ENCODE data around the gene NADSYN1. TPM values are rescaled to one million over a fixed set of nuclear protein-coding genes. Genes with fewer than 3 reads are reported as not detected.
"Not testable (repeated sequence)": the region's sequence is repeated elsewhere in the genome, so short reads cannot be mapped to it uniquely, and the experiment has no call there.

The NADSYN1 gene
- total RNA-seq, 1 experiment from 2014 or later: 35.5 TPM

DNA sequence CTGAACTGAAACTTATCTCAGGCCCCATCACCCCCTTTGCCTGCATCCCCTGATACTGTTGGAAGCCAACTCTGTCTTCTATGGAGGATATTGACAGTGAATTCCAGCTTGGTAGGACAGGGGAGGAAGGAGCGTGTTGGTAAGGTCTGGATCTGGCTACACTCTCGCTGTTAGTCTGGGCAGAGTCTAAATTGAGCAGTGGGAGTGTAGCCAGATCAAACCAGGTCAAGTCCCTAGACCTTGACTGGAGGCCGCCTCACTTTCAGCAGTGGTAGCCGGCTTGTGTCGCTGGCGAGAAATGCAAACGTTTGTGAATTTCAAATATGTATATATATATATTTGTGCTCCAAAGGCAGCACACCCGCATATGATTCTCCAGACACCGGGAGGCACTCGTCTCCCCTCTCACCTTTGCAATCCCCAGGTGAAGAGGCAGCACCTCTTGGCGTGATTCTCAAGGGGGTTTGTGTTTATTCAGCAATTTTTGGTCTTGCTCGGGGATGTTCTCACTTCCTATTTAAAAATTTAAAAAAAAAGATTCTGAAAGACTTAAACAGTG is 31.5 kb upstream of the NADSYN1 start:
- TF ChIP-seq, protein P1, sequence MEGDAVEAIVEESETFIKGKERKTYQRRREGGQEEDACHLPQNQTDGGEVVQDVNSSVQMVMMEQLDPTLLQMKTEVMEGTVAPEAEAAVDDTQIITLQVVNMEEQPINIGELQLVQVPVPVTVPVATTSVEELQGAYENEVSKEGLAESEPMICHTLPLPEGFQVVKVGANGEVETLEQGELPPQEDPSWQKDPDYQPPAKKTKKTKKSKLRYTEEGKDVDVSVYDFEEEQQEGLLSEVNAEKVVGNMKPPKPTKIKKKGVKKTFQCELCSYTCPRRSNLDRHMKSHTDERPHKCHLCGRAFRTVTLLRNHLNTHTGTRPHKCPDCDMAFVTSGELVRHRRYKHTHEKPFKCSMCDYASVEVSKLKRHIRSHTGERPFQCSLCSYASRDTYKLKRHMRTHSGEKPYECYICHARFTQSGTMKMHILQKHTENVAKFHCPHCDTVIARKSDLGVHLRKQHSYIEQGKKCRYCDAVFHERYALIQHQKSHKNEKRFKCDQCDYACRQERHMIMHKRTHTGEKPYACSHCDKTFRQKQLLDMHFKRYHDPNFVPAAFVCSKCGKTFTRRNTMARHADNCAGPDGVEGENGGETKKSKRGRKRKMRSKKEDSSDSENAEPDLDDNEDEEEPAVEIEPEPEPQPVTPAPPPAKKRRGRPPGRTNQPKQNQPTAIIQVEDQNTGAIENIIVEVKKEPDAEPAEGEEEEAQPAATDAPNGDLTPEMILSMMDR (conservative IDR thresholded peaks at IDR 0.05; ENCODE audit: low read depth, low read length): no peak
- TF ChIP-seq EZH2 (IDR thresholded peaks at IDR 0.05; ENCODE audit: borderline replicate concordance, low read depth, low read length, poor library complexity, severe bottlenecking): no peak
- Histone ChIP-seq H3K9me3 (ENCODE audit: low read depth, low read length, poor library complexity, severe bottlenecking) (no peaks in the 10 kb centered on the region), H3K27me3 (replicated peaks; ENCODE audit: insufficient read depth, low read depth, low read length, poor library complexity) (no peaks in the 10 kb centered on the region), H3K4me1 (ENCODE audit: insufficient read depth, low read length, poor library complexity, severe bottlenecking) (no peaks in the 10 kb centered on the region), H3K27ac (ENCODE audit: low read depth, low read length, poor library complexity, severe bottlenecking) (no peak overlapping the region), H3K36me3 (ENCODE audit: insufficient read depth, low read length, poor library complexity, severe bottlenecking) (no peaks in the 10 kb centered on the region), H3K4me3 (ENCODE audit: low read depth, low read length, poor library complexity, severe bottlenecking) (no peak overlapping the region)
- CTCF ChIA-PET: no interaction called here
- no TSS peak for BruUV-seq (replicated peaks)
- intact Hi-C loops (cut with micrococcal nuclease; ENCODE audit: unreplicated experiment): loop anchor here (5.0 kb wide), 1 partner anchor 334 kb away; no protein-coding TSS in a partner anchor
- no peak for DNase-seq (ENCODE audit: low spot score)
- POLR2A ChIA-PET (ENCODE audit: low non-redundant PET): no interaction called here

DNA sequence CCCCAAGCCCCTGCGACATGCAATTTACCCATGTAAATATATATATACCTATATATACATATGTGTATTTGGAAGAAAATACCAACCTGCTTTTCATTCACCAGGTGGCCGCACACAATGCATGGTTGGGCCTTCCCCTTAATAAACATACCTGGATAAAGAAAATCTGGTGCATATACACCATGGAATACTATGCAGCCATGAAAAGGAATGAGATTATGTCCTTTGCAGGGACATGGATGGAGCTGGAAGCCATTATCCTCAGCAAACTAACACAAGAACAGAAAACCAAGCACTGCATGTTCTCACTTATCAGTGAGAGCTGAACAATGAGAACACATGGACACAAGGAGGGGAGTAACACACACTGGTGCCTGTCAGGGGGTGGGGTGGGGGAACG is 30.7 kb upstream of the NADSYN1 start:
- intact Hi-C loops (cut with micrococcal nuclease; ENCODE audit: unreplicated experiment): loop anchor here (5.0 kb wide), 1 partner anchor 335 kb away; no protein-coding TSS in a partner anchor
- CTCF ChIA-PET; H3K27me3 ChIP-seq (replicated peaks; ENCODE audit: insufficient read depth, low read depth, low read length, poor library complexity); POLR2A ChIA-PET (ENCODE audit: low non-redundant PET); H3K4me3 ChIP-seq (ENCODE audit: low read depth, low read length, poor library complexity, severe bottlenecking); DNase-seq (ENCODE audit: low spot score); BruUV-seq (replicated peaks); H3K27ac ChIP-seq (ENCODE audit: low read depth, low read length, poor library complexity, severe bottlenecking); H3K36me3 ChIP-seq (ENCODE audit: insufficient read depth, low read length, poor library complexity, severe bottlenecking); H3K4me1 ChIP-seq (ENCODE audit: insufficient read depth, low read length, poor library complexity, severe bottlenecking); H3K9me3 ChIP-seq (ENCODE audit: low read depth, low read length, poor library complexity, severe bottlenecking): not testable (repeated sequence)

DNA sequence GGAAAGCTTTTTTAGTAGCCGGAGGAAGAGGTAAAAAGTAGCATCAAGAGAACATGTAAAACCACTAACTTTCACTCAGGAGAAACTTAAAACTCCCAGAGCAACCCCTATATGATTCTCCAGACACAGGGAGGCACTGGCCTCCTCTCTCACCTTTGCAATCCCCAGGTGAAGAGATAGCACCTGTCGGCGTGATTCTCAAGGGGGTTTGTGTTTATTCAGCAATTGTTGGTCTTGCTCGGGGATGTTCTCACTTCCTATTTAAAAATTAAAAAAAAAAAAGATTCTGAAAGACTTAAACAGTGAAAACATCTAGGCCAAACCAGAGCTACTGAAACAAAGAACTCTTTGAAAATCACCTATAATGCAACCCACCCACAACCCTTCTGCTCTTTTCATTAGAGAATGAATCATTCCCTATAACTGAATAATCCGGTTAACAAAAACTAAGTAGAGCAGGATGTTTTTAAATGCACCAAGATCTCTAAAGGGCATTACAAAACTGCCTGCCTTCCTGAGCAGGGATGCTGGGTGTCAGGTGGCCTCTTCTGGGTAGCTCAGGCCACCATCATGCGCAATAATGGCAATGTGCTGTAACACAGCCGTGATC is 29.7 kb upstream of the NADSYN1 start:
- ChIA-PET CTCF (interaction anchor here (0.5 kb wide), 1 partner anchor 57 kb away, joined by 4 read pairs; no protein-coding TSS in a partner anchor), POLR2A (ENCODE audit: low non-redundant PET) (no interaction called here)
- no peaks in the 10 kb centered on the region for H3K36me3 ChIP-seq (ENCODE audit: insufficient read depth, low read length, poor library complexity, severe bottlenecking)
- no peaks in the 10 kb centered on the region for H3K9me3 ChIP-seq (ENCODE audit: low read depth, low read length, poor library complexity, severe bottlenecking)
- H3K27me3 ChIP-seq (replicated peaks; ENCODE audit: insufficient read depth, low read depth, low read length, poor library complexity): no peaks in the 10 kb centered on the region
- no peak overlapping the region for H3K27ac ChIP-seq (ENCODE audit: low read depth, low read length, poor library complexity, severe bottlenecking)
- no peak overlapping the region for H3K4me3 ChIP-seq (ENCODE audit: low read depth, low read length, poor library complexity, severe bottlenecking)
- TF ChIP-seq, protein P1 (conservative IDR thresholded peaks at IDR 0.05; ENCODE audit: low read depth, low read length): no peak
- TF ChIP-seq EZH2 (IDR thresholded peaks at IDR 0.05; ENCODE audit: borderline replicate concordance, low read depth, low read length, poor library complexity, severe bottlenecking): no peak
- no peaks in the 10 kb centered on the region for H3K4me1 ChIP-seq (ENCODE audit: insufficient read depth, low read length, poor library complexity, severe bottlenecking)
- intact Hi-C loops (cut with micrococcal nuclease; ENCODE audit: unreplicated experiment): loop anchor here (5.0 kb wide), 1 partner anchor 336 kb away; no protein-coding TSS in a partner anchor
- peak; percentile 24 for DNase-seq (ENCODE audit: low spot score)
- BruUV-seq (replicated peaks): no TSS peak
